Esophagus (tissue), 2 donors: Measurements from ENCODE around the gene AGTRAP. TPM values are rescaled to one million over a fixed set of nuclear protein-coding genes. Genes with fewer than 3 reads are reported as not detected.

Experiments used
- H3K27ac ChIP-seq, 2 donors: one replicate each; pipeline ENCODE4 v1.5.1; 2013; ENCODE audit warnings: low read depth in 2 of 2, mild to moderate bottlenecking in 2 of 2, inconsistent platforms in 1 of 2, low read length in 1 of 2, moderate library complexity in 1 of 2
- H3K27me3 ChIP-seq, 2 donors: one replicate each; pipeline ENCODE4 v1.6.1; 2013; ENCODE audit warnings: low read length in 2 of 2, control low read depth in 1 of 2, mild to moderate bottlenecking in 1 of 2; ENCODE audit not compliant: insufficient read depth in 2 of 2, control insufficient read depth in 1 of 2
- H3K36me3 ChIP-seq, 2 donors: one replicate each; pipeline ENCODE4 v1.6.1; 2013; ENCODE audit warnings: low read length in 1 of 2; ENCODE audit not compliant: control insufficient read depth in 2 of 2, insufficient read depth in 2 of 2
- H3K4me1 ChIP-seq, 2 donors: one replicate each; pipeline ENCODE4 v1.6.1; 2013; ENCODE audit warnings: low read length in 1 of 2; ENCODE audit not compliant: control insufficient read depth in 2 of 2, insufficient read depth in 2 of 2
- H3K4me3 ChIP-seq, 2 donors: one replicate each; pipeline ENCODE4 v1.5.1; 2013; ENCODE audit warnings: low read length in 2 of 2, mild to moderate bottlenecking in 2 of 2, low read depth in 1 of 2, moderate library complexity in 1 of 2
- H3K9me3 ChIP-seq, 2 donors: one replicate each; pipeline ENCODE4 v1.6.1; 2013; ENCODE audit warnings: mild to moderate bottlenecking in 2 of 2, low read depth in 1 of 2, low read length in 1 of 2, moderate library complexity in 1 of 2; ENCODE audit not compliant: control insufficient read depth in 2 of 2, insufficient read depth in 1 of 2
- WGBS, 2 donors: extraction: QIAGEN DNeasy Blood & Tissue Kit; methylation state at CpG; one replicate each; pipeline ENCODE4 v1.1.7; 2013; 5-methylcytosine and 5-hydroxymethylcytosine counted together
- polyA plus RNA-seq, 2 donors: library from polyadenylated mRNA; stranded (reverse); fragments of 200-250 nt; gene quantifications; one replicate each; pipeline ENCODE4 v1.2.3, GENCODE V29; 2013
- donor health status: healthy with polysubstance abuse.
- donor health status: Bipolar disorder and iron deficiency.

The AGTRAP gene
- polyA plus RNA-seq, 2 donors, result 23.7 to 34.6 TPM

DNA sequence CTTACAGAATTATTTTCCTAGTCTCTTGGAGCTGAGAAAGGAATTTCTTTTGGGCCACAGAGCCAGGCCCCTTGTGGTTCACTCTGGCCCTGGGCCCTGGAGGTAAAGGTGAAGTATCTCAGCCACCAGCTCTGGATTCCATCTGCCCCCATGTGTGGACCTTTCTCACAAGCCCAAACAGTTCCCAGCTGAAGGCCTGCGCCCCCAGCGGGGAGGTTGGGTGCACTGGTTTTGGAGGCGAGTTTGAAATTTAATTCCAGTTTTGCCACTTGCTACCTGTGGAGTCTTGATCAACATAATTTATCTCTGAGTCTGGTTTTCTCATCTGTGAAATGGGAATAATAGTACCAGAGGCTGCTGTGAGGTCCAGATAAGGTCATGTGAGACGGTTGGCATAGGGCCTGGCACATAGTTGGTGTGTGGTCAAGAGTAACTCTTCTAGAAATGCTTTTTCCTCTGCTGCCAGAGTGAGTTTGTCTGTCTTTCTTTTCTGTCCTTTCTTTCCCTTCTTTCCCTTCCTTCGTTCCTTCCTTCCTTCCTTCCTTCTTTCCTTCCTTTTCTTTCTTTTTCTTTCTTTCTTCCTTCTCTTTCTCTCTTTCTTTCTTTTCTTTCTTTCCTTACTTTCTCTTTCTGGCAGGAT lies 6.1 kb downstream of the AGTRAP start:
- 77 to 86% methylated on average over 5 of the region's 5 CpGs for WGBS, 2 donors

GRCh38 chr1:11744287-11744686 lies 8.4 kb downstream of the AGTRAP start:
- no peak overlapping the region for H3K4me3 ChIP-seq
- H3K4me1 ChIP-seq, result no peaks in the 10 kb centered on the region
- H3K27me3 ChIP-seq, result no peaks in the 10 kb centered on the region
- H3K27ac ChIP-seq, result no peak overlapping the region
- 85 to 89% methylated on average over 9 of the region's 9 CpGs for WGBS, 2 donors
- H3K9me3 ChIP-seq, result no peaks in the 10 kb centered on the region
- peaks cover 2 to 11% of the 10 kb centered on the region in 2 donors for H3K36me3 ChIP-seq

More for the DNA sequence above, 6.1 kb downstream of the AGTRAP start:
- Histone ChIP-seq H3K27me3 (no peaks in the 10 kb centered on the region), H3K27ac (no peak overlapping the region), H3K9me3 (no peaks in the 10 kb centered on the region), H3K4me3 (no peak overlapping the region), H3K4me1 (peaks cover 0 to 3% of the 10 kb centered on the region in 2 donors), H3K36me3 (no peaks in the 10 kb centered on the region)

DNA sequence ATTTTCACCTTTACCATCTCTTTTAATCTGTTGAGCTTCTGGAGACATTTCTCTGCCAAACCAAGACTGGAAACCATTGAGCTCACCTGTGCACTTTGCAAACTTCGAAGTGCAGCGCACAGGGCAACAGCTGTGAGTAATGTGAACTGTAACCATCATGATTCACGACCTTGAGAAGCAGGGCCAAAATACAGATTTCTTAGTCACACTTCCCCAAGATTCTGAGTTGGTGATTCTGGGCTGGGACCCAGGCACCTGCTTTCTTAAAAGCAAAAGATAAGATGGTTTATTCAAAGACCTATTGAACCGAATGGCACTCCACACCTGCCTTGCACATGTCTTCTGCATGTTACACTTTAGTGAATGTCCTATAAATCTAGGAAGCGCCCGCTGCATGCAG lies 10.2 kb downstream of the AGTRAP start:
- Histone ChIP-seq H3K4me3 (no peak overlapping the region), H3K4me1 (no peaks in the 10 kb centered on the region), H3K9me3 (no peaks in the 10 kb centered on the region), H3K27me3 (no peaks in the 10 kb centered on the region), H3K27ac (no peak overlapping the region), H3K36me3 (peaks cover 2 to 26% of the 10 kb centered on the region in 2 donors)
- 65 to 80% methylated on average over 6 of the region's 6 CpGs for WGBS, 2 donors

DNA sequence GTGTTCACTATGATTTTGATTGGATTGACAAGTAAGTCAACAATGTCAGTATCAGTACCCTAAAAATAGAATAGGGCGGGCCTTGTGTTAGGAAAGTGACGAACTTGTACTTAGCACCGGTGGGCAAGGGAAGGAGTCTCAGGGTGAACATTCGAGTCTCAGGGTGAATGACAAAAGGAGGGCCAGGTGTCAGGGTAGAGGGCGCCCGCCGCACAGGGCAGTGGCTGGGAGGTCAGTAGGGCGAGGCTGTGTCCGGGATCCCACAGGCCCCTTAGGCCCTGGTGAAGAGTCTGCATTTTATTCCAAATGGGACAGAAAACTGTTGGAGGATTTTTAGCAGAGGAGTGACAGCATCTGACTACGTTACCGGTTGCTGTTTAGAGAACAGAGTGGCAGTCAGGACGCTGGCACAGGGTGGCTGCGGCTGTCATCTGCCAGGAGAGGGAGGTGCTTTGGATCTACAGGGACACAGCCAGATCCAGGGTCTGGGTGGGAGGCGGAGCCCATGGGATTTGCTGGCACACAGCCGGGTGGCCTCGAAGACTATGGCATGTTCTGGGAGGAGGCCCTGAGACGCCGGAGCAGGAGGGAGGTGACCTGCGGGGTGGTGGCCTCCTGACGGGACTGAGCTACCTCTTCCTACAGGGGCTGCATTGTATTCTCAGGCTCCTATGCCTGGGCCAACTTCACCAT lies 11.0 kb downstream of the AGTRAP start:
- Histone ChIP-seq H3K27ac (no peak overlapping the region), H3K27me3 (no peaks in the 10 kb centered on the region), H3K4me1 (no peaks in the 10 kb centered on the region), H3K36me3 (peaks cover 2 to 30% of the 10 kb centered on the region in 2 donors), H3K4me3 (no peak overlapping the region), H3K9me3 (no peaks in the 10 kb centered on the region)
- WGBS, 2 donors, result 79 to 87% methylated on average over 20 of the region's 20 CpGs

DNA sequence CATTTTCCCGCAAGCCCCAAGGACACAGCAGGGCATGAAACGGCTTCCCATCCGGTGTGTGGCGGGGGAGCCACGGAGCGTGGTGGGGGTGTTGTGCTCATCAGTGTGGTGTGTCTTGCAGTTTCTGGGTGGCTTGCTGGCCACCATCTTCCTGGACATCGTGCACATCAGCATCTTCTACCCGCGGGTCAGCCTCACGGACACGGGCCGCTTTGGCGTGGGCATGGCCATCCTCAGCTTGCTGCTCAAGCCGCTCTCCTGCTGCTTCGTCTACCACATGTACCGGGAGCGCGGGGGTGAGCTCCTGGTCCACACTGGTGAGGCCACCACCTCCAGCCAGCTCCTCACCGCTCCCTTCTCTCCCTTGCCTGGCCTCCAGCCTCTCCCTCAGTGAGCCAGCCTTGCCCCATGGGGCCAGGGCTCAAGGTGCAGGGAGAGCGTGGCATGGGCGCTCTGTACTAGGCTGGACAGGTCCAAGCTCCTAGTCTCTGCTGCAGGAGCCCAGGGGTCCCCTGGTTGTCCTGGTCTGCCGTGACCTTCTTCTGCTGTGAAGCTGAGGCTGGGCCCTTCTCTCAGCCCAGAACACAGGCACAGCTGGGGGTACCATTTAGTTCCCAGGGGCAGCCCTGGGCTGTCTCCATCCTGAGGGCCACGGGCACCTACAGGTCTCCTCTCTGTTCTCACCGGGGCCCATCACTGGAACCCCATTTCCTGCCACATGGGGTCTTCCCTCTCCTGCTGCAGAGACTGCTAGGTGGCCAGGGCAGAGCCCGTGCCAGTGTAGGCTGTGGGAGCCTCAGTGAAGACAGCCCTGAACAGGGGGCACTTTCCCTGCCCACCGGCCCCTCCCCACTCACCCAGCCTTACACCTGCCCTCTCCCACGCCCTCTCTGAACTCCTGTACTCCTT lies 12.6 kb downstream of the AGTRAP start:
- WGBS, 2 donors, result 93 to 95% methylated on average over 26 to 27 of the region's 27 CpGs
- Histone ChIP-seq H3K27me3 (no peaks in the 10 kb centered on the region), H3K27ac (no peak overlapping the region), H3K4me1 (no peaks in the 10 kb centered on the region), H3K36me3 (peaks cover 2 to 30% of the 10 kb centered on the region in 2 donors), H3K4me3 (no peak overlapping the region), H3K9me3 (no peaks in the 10 kb centered on the region)

DNA sequence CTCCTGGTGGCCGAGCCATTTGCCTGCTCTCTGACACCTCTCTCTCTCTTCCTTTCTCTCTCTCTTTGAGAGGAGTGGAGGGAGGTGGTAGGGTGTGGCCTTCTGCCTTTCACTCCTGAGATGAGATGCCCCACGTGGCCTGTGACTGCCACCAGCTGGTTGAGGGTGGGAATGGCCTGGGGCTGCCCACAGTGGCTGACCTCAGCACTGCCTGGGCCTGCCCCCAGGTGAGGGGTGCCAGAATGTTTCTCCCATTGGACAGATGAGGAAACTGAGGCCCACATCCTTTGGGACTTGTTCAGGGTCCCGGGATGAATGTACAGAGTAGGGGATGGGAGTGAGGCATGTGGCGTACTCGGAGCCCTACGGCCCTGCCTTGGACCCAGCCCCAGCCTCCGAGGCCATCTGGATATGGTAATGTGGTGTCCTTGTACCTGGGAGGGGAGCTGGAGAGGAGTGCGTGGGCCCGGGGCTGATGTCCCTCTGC lies 13.3 kb downstream of the AGTRAP start:
- no peak overlapping the region for H3K4me3 ChIP-seq
- no peaks in the 10 kb centered on the region for H3K4me1 ChIP-seq
- no peaks in the 10 kb centered on the region for H3K9me3 ChIP-seq
- 77 to 81% methylated on average over 9 of the region's 9 CpGs for WGBS, 2 donors
- H3K27me3 ChIP-seq, result no peaks in the 10 kb centered on the region
- H3K36me3 ChIP-seq, result peaks cover 2 to 30% of the 10 kb centered on the region in 2 donors
- no peak overlapping the region for H3K27ac ChIP-seq

- no peaks in the 10 kb centered on the region for H3K27me3 ChIP-seq
- no peaks in the 10 kb centered on the region for H3K4me1 ChIP-seq
- 91 to 92% methylated on average over 15 of the region's 15 CpGs for WGBS, 2 donors
- H3K36me3 ChIP-seq, result peaks cover 2 to 30% of the 10 kb centered on the region in 2 donors
- H3K9me3 ChIP-seq, result no peaks in the 10 kb centered on the region
- H3K4me3 ChIP-seq, result no peak overlapping the region
- no peak overlapping the region for H3K27ac ChIP-seq
These were observed 14.1 kb downstream of the AGTRAP start for GRCh38 chr1:11749996-11750395.

DNA sequence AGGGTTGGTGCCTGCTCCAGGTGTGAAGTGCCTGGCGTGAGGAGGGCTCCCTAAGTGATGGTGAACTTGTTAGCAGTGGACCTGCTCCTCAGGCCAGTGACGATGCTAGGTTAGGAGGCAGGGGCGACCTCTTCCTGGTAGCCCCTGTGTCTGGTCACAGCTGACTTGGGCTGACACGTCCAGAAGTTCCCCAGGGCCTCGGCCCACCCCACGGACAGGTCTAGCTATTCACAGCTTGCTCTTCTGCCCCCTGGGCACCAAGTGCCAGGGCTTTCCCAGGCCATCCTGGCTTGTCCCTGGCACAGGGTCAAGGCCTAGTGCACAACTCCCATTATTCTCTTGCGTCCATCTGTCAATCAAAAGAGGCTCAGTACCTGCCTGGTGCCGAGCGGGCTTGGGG lies 15.2 kb downstream of the AGTRAP start:
- Histone ChIP-seq H3K4me3 (no peak overlapping the region), H3K36me3 (peaks cover 2 to 30% of the 10 kb centered on the region in 2 donors), H3K27ac (no peak overlapping the region), H3K27me3 (no peaks in the 10 kb centered on the region), H3K9me3 (no peaks in the 10 kb centered on the region), H3K4me1 (no peaks in the 10 kb centered on the region)
- 85 to 86% methylated on average over 9 of the region's 9 CpGs for WGBS, 2 donors

DNA sequence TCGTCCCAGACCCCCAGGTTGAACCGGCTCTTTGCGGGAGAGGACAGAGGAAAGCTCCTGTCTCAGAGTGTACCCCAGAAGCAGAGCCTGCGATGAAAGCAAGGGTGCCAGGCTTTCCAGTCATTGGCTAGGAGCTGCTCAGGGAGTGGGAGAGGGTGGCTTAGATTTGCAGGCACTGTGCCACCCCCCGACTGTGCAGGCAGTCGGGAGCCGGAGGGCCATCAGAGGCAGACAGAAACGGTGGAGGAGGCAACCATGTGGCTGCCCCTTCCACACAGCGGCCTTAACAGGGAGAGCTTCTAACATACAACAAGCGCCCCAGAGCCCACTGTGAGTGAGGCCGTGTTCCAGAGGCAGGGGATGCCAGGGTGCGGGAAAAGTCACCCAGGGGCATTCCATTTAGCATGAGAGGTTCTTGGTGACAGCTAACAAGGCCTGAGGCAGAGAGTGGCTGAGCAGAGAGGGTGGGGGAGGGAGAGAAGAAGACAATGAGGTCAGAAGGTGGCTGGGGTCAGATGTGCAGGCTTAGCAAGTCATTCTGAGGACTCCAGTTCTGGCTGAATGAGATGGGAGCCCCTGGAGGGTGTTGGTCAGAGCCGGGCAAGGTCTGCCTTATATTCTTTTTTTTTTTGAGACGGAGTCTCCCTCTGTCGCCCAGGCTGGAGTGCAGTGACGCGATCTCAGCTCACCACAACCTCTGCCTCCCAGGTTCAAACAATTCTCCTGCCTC lies 16.6 kb downstream of the AGTRAP start:
- 55 to 62% methylated on average over 17 of the region's 17 CpGs for WGBS, 2 donors
- Histone ChIP-seq H3K27me3 (no peaks in the 10 kb centered on the region), H3K27ac (no peak overlapping the region), H3K36me3 (peaks cover 2 to 30% of the 10 kb centered on the region in 2 donors), H3K4me1 (no peaks in the 10 kb centered on the region), H3K4me3 (no peak overlapping the region), H3K9me3 (no peaks in the 10 kb centered on the region)
